Body of pancreas (tissue), 4 donors: ENCODE results near the gene WDR55.
A peak's percentile ranks its signal among the peaks of the same experiment; 100 is the strongest.

Experiments used
- CTCF ChIP-seq, 7 experiments: fragments of 450-650 bp in 4 of 7; fragments of 200-600 bp in 3 of 7; sonication (generic) in 3 of 7; IDR thresholded peaks; one replicate each; pipeline ENCODE4 v1.5.1; 2016 to 2019; ENCODE audit warnings: antibody characterized with exemption in 7 of 7
- POLR2A ChIP-seq, 3 donors: fragments of 450-650 bp; IDR thresholded peaks; one replicate each; pipeline ENCODE4 v1.6.1; 2016; ENCODE audit warnings: antibody characterized with exemption in 3 of 3, mild to moderate bottlenecking in 2 of 3

- TF ChIP-seq CTCF (IDR thresholded peaks at IDR 0.05), result no peak
- TF ChIP-seq POLR2A (IDR thresholded peaks at IDR 0.05), result peak in 2 of 3 donors; percentile 77 to 87
Observed at GRCh38 chr5:140700177-140701144, 35.8 kb downstream of the WDR55 start, which contains the start of gene ZMAT2.
